GM12874 (cell line): ENCODE results near the gene C4orf54.

Experiments
- CTCF ChIP-seq: IDR thresholded peaks from 2 replicates; pipeline ENCODE4 v1.5.1; 2011; ENCODE audit warnings: low read depth, mild to moderate bottlenecking, control low read depth, low read length, moderate library complexity; ENCODE audit not compliant: insufficient read depth

The C4orf54 gene

GRCh38 chr4:99622341-99622740 lies 35.3 kb downstream of the C4orf54 start:
- TF ChIP-seq CTCF: no peak

- no peak for TF ChIP-seq CTCF
Observed at GRCh38 chr4:99617374-99617773, 40.3 kb downstream of the C4orf54 start.

GRCh38 chr4:99615170-99615820 lies 42.3 kb downstream of the C4orf54 start:
- TF ChIP-seq CTCF: no peak

- TF ChIP-seq CTCF: no peak
Observed at GRCh38 chr4:99614491-99614890, 43.1 kb downstream of the C4orf54 start.

GRCh38 chr4:99612704-99613103 lies 44.9 kb downstream of the C4orf54 start:
- no peak for TF ChIP-seq CTCF

- no peak for TF ChIP-seq CTCF
Observed at GRCh38 chr4:99612281-99612680, 45.3 kb downstream of the C4orf54 start.

- TF ChIP-seq CTCF: no peak
Observed at GRCh38 chr4:99610605-99611175, 46.9 kb downstream of the C4orf54 start.
